Cardiac muscle cell (in vitro differentiated cells and primary cell): Measurements from ENCODE around the gene ECT2. TPM values are rescaled to one million over a fixed set of nuclear protein-coding genes. Genes with fewer than 3 reads are reported as not detected.

Experiments used
- DNase-seq, 2 donors: peaks; one replicate each; pipeline versions ENCODE4 v3.0.0 to v3.0.0-alpha.2; 2010 to 2017; ENCODE audit warnings: low read depth in 1 of 2, low spot score in 1 of 2
- H3K27ac ChIP-seq: fragments of 200-600 bp; sonication (generic); 2 replicates; pipeline ENCODE4 v1.5.1; 2016
- H3K27me3 ChIP-seq: fragments of 200-600 bp; sonication (generic); 2 replicates; pipeline ENCODE4 v1.6.0; 2016; ENCODE audit warnings: control low read depth
- H3K36me3 ChIP-seq: fragments of 200-600 bp; sonication (generic); 2 replicates; pipeline ENCODE4 v1.5.1; 2016; ENCODE audit warnings: control low read depth
- H3K4me1 ChIP-seq: fragments of 200-600 bp; sonication (generic); 2 replicates; pipeline ENCODE4 v1.8.1; 2017; ENCODE audit warnings: low read depth, mild to moderate bottlenecking, mixed run types
- H3K4me3 ChIP-seq: fragments of 200-600 bp; sonication (generic); 2 replicates; pipeline ENCODE4 v1.5.1; 2016; ENCODE audit warnings: mild to moderate bottlenecking
- H3K9me3 ChIP-seq: fragments of 200-600 bp; sonication (generic); 2 replicates; pipeline ENCODE4 v1.5.1; 2017; ENCODE audit warnings: low read depth, mild to moderate bottlenecking, control low read depth
- polyA plus RNA-seq: library from polyadenylated mRNA; unstranded; fragments of >200 nt; fragmentation: Nextera tagmentation; extraction: Ambion mirVana; gene quantifications from 2 replicates; pipeline ENCODE4 v1.2.1, GENCODE V29; 2016
- total RNA-seq: library from RNA; depleted of rRNA; stranded (reverse); fragments of >200 nt; gene quantifications from 2 replicates; pipeline ENCODE4 v1.2.3, GENCODE V29; 2016
- TF ChIP-seq, protein P1 (sequence below): IDR thresholded peaks from 2 replicates; pipeline ENCODE4 v1.5.1; 2012; ENCODE audit warnings: low read depth, mild to moderate bottlenecking, low read length

Gene ECT2
- total and polyA plus RNA-seq, 2 experiments from 2014 or later = 7.8 to 39.1 TPM

- H3K27ac ChIP-seq = peak overlapping the region; percentile 8
- peak; percentile 52 to 60 for DNase-seq
- no peaks in the 10 kb centered on the region for H3K9me3 ChIP-seq
- TF ChIP-seq, protein P1, sequence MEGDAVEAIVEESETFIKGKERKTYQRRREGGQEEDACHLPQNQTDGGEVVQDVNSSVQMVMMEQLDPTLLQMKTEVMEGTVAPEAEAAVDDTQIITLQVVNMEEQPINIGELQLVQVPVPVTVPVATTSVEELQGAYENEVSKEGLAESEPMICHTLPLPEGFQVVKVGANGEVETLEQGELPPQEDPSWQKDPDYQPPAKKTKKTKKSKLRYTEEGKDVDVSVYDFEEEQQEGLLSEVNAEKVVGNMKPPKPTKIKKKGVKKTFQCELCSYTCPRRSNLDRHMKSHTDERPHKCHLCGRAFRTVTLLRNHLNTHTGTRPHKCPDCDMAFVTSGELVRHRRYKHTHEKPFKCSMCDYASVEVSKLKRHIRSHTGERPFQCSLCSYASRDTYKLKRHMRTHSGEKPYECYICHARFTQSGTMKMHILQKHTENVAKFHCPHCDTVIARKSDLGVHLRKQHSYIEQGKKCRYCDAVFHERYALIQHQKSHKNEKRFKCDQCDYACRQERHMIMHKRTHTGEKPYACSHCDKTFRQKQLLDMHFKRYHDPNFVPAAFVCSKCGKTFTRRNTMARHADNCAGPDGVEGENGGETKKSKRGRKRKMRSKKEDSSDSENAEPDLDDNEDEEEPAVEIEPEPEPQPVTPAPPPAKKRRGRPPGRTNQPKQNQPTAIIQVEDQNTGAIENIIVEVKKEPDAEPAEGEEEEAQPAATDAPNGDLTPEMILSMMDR = no peak
- peaks cover 6% of the 10 kb centered on the region for H3K4me1 ChIP-seq
- H3K4me3 ChIP-seq = peak overlapping the region; percentile 70
- peaks cover 9% of the 10 kb centered on the region for H3K27me3 ChIP-seq
- H3K36me3 ChIP-seq = no peaks in the 10 kb centered on the region
These were observed 40.5 kb upstream of the ECT2 start for GRCh38 chr3:172709774-172710663.

DNA sequence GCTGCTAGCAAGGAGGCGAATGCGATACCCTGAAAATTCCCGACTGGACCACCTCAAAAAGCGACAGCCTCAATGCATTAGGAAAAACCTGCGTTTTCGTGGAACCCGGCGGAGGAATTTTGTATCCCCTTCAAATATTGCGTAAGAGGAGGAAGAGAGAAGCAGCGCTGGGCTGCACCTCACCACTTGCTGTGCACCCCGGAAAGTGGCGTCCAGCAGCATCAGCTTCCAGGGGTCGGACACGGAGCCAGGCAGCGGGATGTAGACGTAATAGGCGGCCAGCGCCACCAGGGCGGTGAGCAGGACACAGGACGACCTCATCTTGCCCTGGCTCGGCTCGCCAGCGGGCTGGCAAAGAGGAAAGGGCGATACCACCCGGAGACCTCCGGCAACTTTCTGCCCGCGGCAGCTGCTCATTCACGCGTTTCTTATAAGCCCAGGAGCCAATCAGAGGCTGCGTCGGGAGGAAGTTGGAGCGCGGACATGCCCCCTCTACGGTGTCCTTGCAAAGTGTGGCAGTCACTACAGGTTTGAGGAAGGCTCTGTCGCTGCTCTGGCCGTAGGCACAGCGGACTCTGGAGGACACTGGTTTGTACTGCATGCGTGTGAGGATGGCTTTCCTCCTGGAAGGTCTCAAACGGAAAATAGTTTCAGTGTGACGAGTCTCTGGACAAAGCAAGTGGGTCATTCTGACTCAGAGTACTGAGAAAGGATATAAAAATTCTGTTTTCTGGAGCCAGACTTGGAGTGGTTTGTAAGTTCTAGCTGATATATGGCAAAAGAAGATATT is 39.7 kb upstream of the ECT2 start, which contains the start of gene NCEH1:
Gene NCEH1, minus strand, starts transcription at position 404 of the 790 bp plus-strand sequence. Its CDS starts 83 bp downstream, at position 321.
- DNase-seq = peak; percentile 93 to 95
- H3K27ac ChIP-seq = peak within 1 kb of the TSS; percentile 8
- TF ChIP-seq, protein P1 = peak; percentile 73
- peak within 1 kb of the TSS; percentile 70 for H3K4me3 ChIP-seq
- peaks cover 6% of the 10 kb centered on the region for H3K4me1 ChIP-seq
- H3K36me3 ChIP-seq = no peaks in the 10 kb centered on the region
- H3K27me3 ChIP-seq = peaks cover 9% of the 10 kb centered on the region
- H3K9me3 ChIP-seq = no peaks in the 10 kb centered on the region

- Histone ChIP-seq H3K9me3 (no peaks in the 10 kb centered on the region), H3K27ac (no peak overlapping the region), H3K4me1 (peaks cover 6% of the 10 kb centered on the region), H3K27me3 (peaks cover 9% of the 10 kb centered on the region), H3K4me3 (no peak overlapping the region), H3K36me3 (no peaks in the 10 kb centered on the region)
- TF ChIP-seq, protein P1 = no peak
- DNase-seq = no peak
These were observed 39.1 kb upstream of the ECT2 start for GRCh38 chr3:172711454-172711795.

- Histone ChIP-seq H3K27me3 (peaks cover 9% of the 10 kb centered on the region), H3K36me3 (no peaks in the 10 kb centered on the region), H3K27ac (no peak overlapping the region), H3K4me1 (peaks cover 6% of the 10 kb centered on the region), H3K4me3 (no peak overlapping the region), H3K9me3 (no peaks in the 10 kb centered on the region)
- DNase-seq = no peak
- TF ChIP-seq, protein P1 = no peak
These were observed 37.2 kb upstream of the ECT2 start for GRCh38 chr3:172713316-172713715.

- Histone ChIP-seq H3K27ac (no peak overlapping the region), H3K4me1 (no peaks in the 10 kb centered on the region), H3K9me3 (no peaks in the 10 kb centered on the region), H3K27me3 (peaks cover 9% of the 10 kb centered on the region), H3K4me3 (no peak overlapping the region), H3K36me3 (no peaks in the 10 kb centered on the region)
- DNase-seq = no peak
- TF ChIP-seq, protein P1 = no peak
These were observed 34.0 kb upstream of the ECT2 start for GRCh38 chr3:172716476-172716875.
